Fibroblast of lung (primary cell): ENCODE measurements around the gene CROCC2. TPM values are rescaled to one million over a fixed set of nuclear protein-coding genes. Genes with fewer than 3 reads are reported as not detected.

Experiments
- DNase-seq, 2 donors: peaks; one replicate each; pipeline versions ENCODE4 v3.0.0 to v3.0.0-alpha.2; 2010; ENCODE audit warnings: low read depth in 2 of 2
- H2AFZ ChIP-seq: 2 replicates; pipeline ENCODE4 v1.5.1; 2012; ENCODE audit warnings: low read length, control low read depth, inconsistent platforms
- H3K27ac ChIP-seq: 2 replicates; pipeline ENCODE4 v1.5.1; 2011; ENCODE audit warnings: low read length, control low read depth; ENCODE audit not compliant: insufficient read depth
- H3K27me3 ChIP-seq: 2 replicates; pipeline ENCODE4 v1.5.1; 2011; ENCODE audit warnings: mild to moderate bottlenecking, low read length; ENCODE audit not compliant: control insufficient read depth, insufficient read depth
- H3K36me3 ChIP-seq: 2 replicates; pipeline ENCODE4 v1.5.1; 2011; ENCODE audit warnings: low read length; ENCODE audit not compliant: control insufficient read depth, insufficient read depth
- H3K4me1 ChIP-seq: 2 replicates; pipeline ENCODE4 v1.5.1; 2011; ENCODE audit warnings: low read length; ENCODE audit not compliant: control insufficient read depth, insufficient read depth; ENCODE audit errors: extremely low read depth
- H3K4me2 ChIP-seq: 2 replicates; pipeline ENCODE4 v1.5.1; 2011; ENCODE audit warnings: low read length, control low read depth; ENCODE audit not compliant: insufficient read depth; ENCODE audit errors: extremely low read depth
- H3K4me3 ChIP-seq, 4 experiments: fragments of 200-600 bp in 1 of 4; sonication (generic) in 1 of 4; replicated peaks in 1 of 4; 2 replicates each; pipeline ENCODE4 v1.5.1; 2011 to 2016; ENCODE audit warnings: low read length in 4 of 4, low read depth in 3 of 4, mild to moderate bottlenecking in 3 of 4, control low read depth in 2 of 4, inconsistent platforms in 1 of 4, mixed read lengths in 1 of 4; ENCODE audit not compliant: insufficient read depth in 1 of 4; ENCODE audit errors: control extremely low read depth in 1 of 4
- H3K79me2 ChIP-seq: 2 replicates; pipeline ENCODE4 v1.5.1; 2012; ENCODE audit warnings: mild to moderate bottlenecking, low read length, inconsistent platforms; ENCODE audit not compliant: control insufficient read depth, insufficient read depth
- H3K9ac ChIP-seq: 2 replicates; pipeline ENCODE4 v1.5.1; 2011; ENCODE audit warnings: mild to moderate bottlenecking, low read length, control low read depth; ENCODE audit not compliant: insufficient read depth
- H3K9me3 ChIP-seq: 2 replicates; pipeline ENCODE4 v1.5.1; 2012; ENCODE audit warnings: low read depth, low read length; ENCODE audit not compliant: control insufficient read depth, insufficient read depth
- H4K20me1 ChIP-seq: 2 replicates; pipeline ENCODE4 v1.5.1; 2011; ENCODE audit warnings: low read length; ENCODE audit not compliant: control insufficient read depth, insufficient read depth; ENCODE audit errors: extremely low read depth
- CTCF ChIP-seq, 2 donors: IDR thresholded peaks in 1 of 2; conservative IDR thresholded peaks in 1 of 2; 1 replicate in 1 of 2; 2 replicates in 1 of 2; pipeline ENCODE4 v1.5.1; 2011 to 2012; ENCODE audit warnings: low read length in 2 of 2, control low read depth in 1 of 2, inconsistent platforms in 1 of 2, low read depth in 1 of 2, mild to moderate bottlenecking in 1 of 2
- EZH2 ChIP-seq: IDR thresholded peaks from 2 replicates; pipeline ENCODE4 v1.5.1; 2012; ENCODE audit warnings: low read length, control low read depth, mild to moderate bottlenecking; ENCODE audit errors: missing control alignments
- polyA plus RNA-seq, 2 donors: library from polyadenylated mRNA; depleted of rRNA in 1 of 2; stranded (reverse) in 1 of 2; unstranded in 1 of 2; fragments of >200 nt; gene quantifications; 2 replicates each; pipeline ENCODE4 v1.2.1, GENCODE V29; 2011 to 2012; ENCODE audit warnings: missing spikeins in 1 of 2
- total RNA-seq: library from RNA; depleted of rRNA; stranded (reverse); fragments of >200 nt; gene quantifications from 2 replicates; pipeline ENCODE4 v1.2.1, GENCODE V29; 2014

The CROCC2 gene
- total and polyA plus RNA-seq, 2 donors (not counting 1 experiment from before 2014, with no cell fraction given) = 0.12 to 0.33 TPM

GRCh38 chr2:240879105-240879504 lies 27.0 kb upstream of the CROCC2 start:
- Histone ChIP-seq H3K27me3 (no peaks in the 10 kb centered on the region), H3K4me2 (no peak overlapping the region), H2AFZ (no peak overlapping the region), H3K9me3 (no peaks in the 10 kb centered on the region), H3K4me1 (no peaks in the 10 kb centered on the region), H3K36me3 (no peaks in the 10 kb centered on the region), H3K27ac (no peak overlapping the region), H3K9ac (no peak overlapping the region), H3K4me3 (no peak overlapping the region), H4K20me1 (no peaks in the 10 kb centered on the region), H3K79me2 (no peaks in the 10 kb centered on the region)
- TF ChIP-seq EZH2 (no peak), CTCF (conservative IDR thresholded peaks at IDR 0.05 in 1 of 2, IDR thresholded peaks at IDR 0.05 in 1 of 2; ENCODE audit: low read depth in 1 of 2, low read length in 2 of 2) (no peak)
- DNase-seq = no peak

- Histone ChIP-seq H3K4me3 (no peak overlapping the region), H3K27me3 (no peaks in the 10 kb centered on the region), H3K9me3 (no peaks in the 10 kb centered on the region), H3K36me3 (no peaks in the 10 kb centered on the region), H3K27ac (no peak overlapping the region), H2AFZ (no peak overlapping the region), H3K79me2 (no peaks in the 10 kb centered on the region), H3K9ac (no peak overlapping the region), H4K20me1 (no peaks in the 10 kb centered on the region), H3K4me1 (no peaks in the 10 kb centered on the region), H3K4me2 (no peak overlapping the region)
- no peak for TF ChIP-seq EZH2
- no peak for TF ChIP-seq CTCF (conservative IDR thresholded peaks at IDR 0.05 in 1 of 2, IDR thresholded peaks at IDR 0.05 in 1 of 2; ENCODE audit: low read depth in 1 of 2, low read length in 2 of 2)
- no peak for DNase-seq
These were observed 24.2 kb upstream of the CROCC2 start for GRCh38 chr2:240881913-240882312.

- Histone ChIP-seq H3K79me2 (no peaks in the 10 kb centered on the region), H3K4me3 (no peak overlapping the region), H3K4me2 (no peak overlapping the region), H2AFZ (no peak overlapping the region), H3K9me3 (no peaks in the 10 kb centered on the region), H3K27me3 (no peaks in the 10 kb centered on the region), H3K36me3 (no peaks in the 10 kb centered on the region), H4K20me1 (no peaks in the 10 kb centered on the region), H3K27ac (no peak overlapping the region), H3K4me1 (no peaks in the 10 kb centered on the region), H3K9ac (no peak overlapping the region)
- TF ChIP-seq EZH2 (no peak), CTCF (conservative IDR thresholded peaks at IDR 0.05 in 1 of 2, IDR thresholded peaks at IDR 0.05 in 1 of 2; ENCODE audit: low read depth in 1 of 2, low read length in 2 of 2) (no peak)
- DNase-seq = no peak
These were observed 21.9 kb upstream of the CROCC2 start for GRCh38 chr2:240884221-240884620.
